ENCODE data around the gene SHOC2.

The SHOC2 gene

DNA sequence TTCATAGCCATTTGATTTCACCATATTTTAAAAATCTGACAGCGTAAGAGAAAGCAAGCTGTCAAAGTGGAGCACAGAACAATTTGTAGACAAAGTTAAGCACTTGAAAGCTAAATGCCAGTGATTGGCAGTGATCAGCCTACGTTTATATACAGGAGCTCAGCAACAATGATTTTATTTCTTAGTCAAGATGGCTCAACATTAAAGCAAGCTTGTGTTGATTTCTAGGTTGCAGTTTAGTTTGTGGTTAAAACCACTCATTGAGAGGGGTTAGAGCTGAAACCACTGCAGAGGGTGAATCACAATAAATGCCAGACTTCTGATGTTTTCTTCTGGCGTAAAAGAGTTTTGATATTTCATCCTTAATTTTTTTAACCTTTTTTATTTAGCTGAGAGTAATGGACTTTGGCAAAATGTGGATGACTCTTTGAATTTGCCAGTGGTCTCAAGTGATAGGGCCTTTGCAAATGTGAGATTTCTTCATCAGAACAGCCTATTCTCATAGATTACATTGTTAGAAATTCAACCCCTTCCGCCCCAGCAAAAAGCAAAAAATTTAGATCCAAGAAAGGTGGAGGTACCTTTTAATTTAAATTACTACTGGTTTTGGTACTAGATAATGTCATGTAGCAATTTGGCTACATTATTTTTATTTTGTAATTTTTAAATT, 73.8 kb downstream of the SHOC2 start:
- TF ChIP-seq CTCF (IDR thresholded peaks at IDR 0.05; ENCODE audit: control extremely low read depth, extremely low read depth, low read depth, missing control alignments), result no peak
- ChIA-PET POLR2A (no interaction called here), CTCF (interaction anchor here (1.2 to 1.9 kb wide), 2 partner anchors 9 to 11 kb away, joined by 4 read pairs; no protein-coding TSS in a partner anchor)
- no peak for DNase-seq (ENCODE audit: extremely low spot score)

GRCh38 chr10:110994406-110995086, 75.1 kb downstream of the SHOC2 start:
- no peak for TF ChIP-seq CTCF (IDR thresholded peaks at IDR 0.05; ENCODE audit: control extremely low read depth, extremely low read depth, low read depth, missing control alignments)
- POLR2A ChIA-PET, result no interaction called here
- CTCF ChIA-PET, result interaction anchor here (1.9 kb wide), 1 partner anchor 9 kb away, joined by 4 read pairs; no protein-coding TSS in a partner anchor
- DNase-seq (ENCODE audit: extremely low spot score), result no peak

DNA sequence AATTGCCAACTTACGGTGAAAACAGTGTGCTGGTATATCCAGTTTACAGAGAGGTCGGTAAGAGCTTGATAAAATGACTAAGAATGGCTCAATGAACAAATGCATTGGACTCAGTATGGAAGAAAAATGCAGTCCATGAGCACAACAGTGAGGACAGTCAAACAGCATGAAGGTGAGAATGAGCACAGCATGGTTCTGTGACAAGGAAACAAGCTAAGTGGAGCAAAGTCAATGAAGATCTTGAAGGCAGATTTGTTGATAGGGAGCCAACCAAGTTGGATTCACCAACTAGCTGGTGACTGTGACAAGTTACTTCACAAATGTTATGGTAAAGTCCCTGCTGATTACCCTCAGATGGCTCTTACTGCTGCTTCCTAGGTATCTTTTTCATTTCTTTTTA, 75.9 kb downstream of the SHOC2 start:
- CTCF ChIA-PET, result interaction anchor here (0.7 to 1.2 kb wide), 3 partner anchors 10 to 191 kb away, joined by 3 to 4 read pairs (median 3); no protein-coding TSS in a partner anchor
- TF ChIP-seq CTCF (IDR thresholded peaks at IDR 0.05; ENCODE audit: control extremely low read depth, extremely low read depth, low read depth, missing control alignments), result no peak
- DNase-seq (ENCODE audit: extremely low spot score), result no peak
- POLR2A ChIA-PET, result no interaction called here

GRCh38 chr10:110996256-110996655, 76.9 kb downstream of the SHOC2 start:
- POLR2A ChIA-PET, result no interaction called here
- CTCF ChIA-PET, result interaction anchor here (1.0 to 1.2 kb wide), 2 partner anchors 9 to 15 kb away, joined by 3 to 4 read pairs; no protein-coding TSS in a partner anchor
- no peak for DNase-seq (ENCODE audit: extremely low spot score)
- TF ChIP-seq CTCF (IDR thresholded peaks at IDR 0.05; ENCODE audit: control extremely low read depth, extremely low read depth, low read depth, missing control alignments), result no peak

DNA sequence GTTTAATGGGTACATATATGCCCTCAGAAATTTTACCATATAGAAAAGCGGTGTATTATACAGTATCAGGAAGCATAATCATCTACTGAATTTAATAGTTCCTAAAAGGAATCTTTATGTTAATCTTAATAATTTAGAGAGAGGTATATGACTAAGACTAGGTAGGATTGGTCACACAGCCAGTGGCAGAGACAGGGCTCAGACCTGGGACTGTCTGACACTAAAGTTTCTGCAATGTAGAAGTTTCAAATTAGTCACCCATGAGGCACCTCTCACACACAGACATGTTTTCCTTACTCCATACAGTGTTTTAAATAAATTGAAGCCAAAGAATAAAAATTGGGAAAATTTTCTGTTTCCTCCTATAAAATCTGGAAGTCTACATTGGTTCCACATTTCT, 84.6 kb downstream of the SHOC2 start:
- DNase-seq (ENCODE audit: extremely low spot score), result no peak
- ChIA-PET CTCF (interaction anchor here (1.1 to 1.3 kb wide), 3 partner anchors 11 to 247 kb away, joined by 3 to 4 read pairs (median 3); no protein-coding TSS in a partner anchor), POLR2A (no interaction called here)
- no peak for TF ChIP-seq CTCF (IDR thresholded peaks at IDR 0.05; ENCODE audit: control extremely low read depth, extremely low read depth, low read depth, missing control alignments)

GRCh38 chr10:111007486-111007885, 88.1 kb downstream of the SHOC2 start:
- CTCF ChIA-PET, result no interaction called here
- DNase-seq (ENCODE audit: extremely low spot score), result no peak
- TF ChIP-seq CTCF (IDR thresholded peaks at IDR 0.05; ENCODE audit: control extremely low read depth, extremely low read depth, low read depth, missing control alignments), result no peak
- POLR2A ChIA-PET, result no interaction called here
